ENCODE results near the gene SPTB.

GRCh38 chr14:64824471-64824870 lies 55.2 kb downstream of the SPTB start:
- TF ChIP-seq TAF1 (IDR thresholded peaks at IDR 0.05; ENCODE audit: low read depth, low read length) (no peak), POLR2AphosphoS5 (IDR thresholded peaks at IDR 0.05; ENCODE audit: low read depth, low read length) (no peak), POLR2A (IDR thresholded peaks at IDR 0.05; ENCODE audit: low read depth, low read length) (no peak), SPI1 (IDR thresholded peaks at IDR 0.05; ENCODE audit: low read depth, low read length) (no peak)
